Measurements from ENCODE around the gene MORC2. TPM values are rescaled to one million over a fixed set of nuclear protein-coding genes. Genes with fewer than 3 reads are reported as not detected.

Gene MORC2
- total RNA-seq, 4 donors from 2014 or later, result 20.2 to 31.2 (median 27.7) TPM

GRCh38 chr22:30930228-30930627 lies 38.3 kb downstream of the MORC2 start:
- TF ChIP-seq CTCF (IDR thresholded peaks at IDR 0.05 in 4 of 5, conservative IDR thresholded peaks at IDR 0.05 in 1 of 5), result no peak
- TF ChIP-seq POLR2A (IDR thresholded peaks at IDR 0.05), result no peak
- DNase-seq (no peak), ATAC-seq (no peak)
- Histone ChIP-seq H3K4me3 (no peak overlapping the region), H3K9me3 (no peaks in the 10 kb centered on the region), H3K27me3 (no peaks in the 10 kb centered on the region), H3K36me3 (peaks cover 3 to 96% of the 10 kb centered on the region in 2 donors), H3K27ac (no peak overlapping the region), H3K4me1 (no peaks in the 10 kb centered on the region)
- in situ Hi-C loops (cut with MboI; ENCODE audit: low sequenced_read_pairs in 4 of 4), result no loop called here
- intact Hi-C loops (cut with DNase I; ENCODE audit: low total_unique reads), result no loop called here

DNA sequence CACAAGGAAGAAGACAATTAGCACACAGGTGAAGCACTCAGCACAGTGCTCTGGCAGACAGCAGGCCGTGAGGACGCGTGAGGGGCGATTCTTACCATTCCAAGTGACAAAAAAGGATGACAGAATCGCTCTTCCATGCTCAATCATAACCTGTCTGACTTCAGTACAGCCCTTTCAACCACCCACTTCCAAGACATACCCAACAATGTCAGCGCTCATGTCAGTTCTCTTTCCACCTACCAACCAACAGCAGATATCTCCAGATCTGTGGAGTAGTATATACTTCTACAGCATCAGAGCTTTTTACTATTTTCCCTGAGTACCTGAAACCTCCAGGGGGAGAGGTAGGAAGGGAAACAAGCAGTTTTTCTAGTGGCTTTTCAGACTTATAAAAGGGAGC lies 40.2 kb downstream of the MORC2 start:
- Histone ChIP-seq H3K9me3 (no peaks in the 10 kb centered on the region), H3K4me1 (no peaks in the 10 kb centered on the region), H3K36me3 (peaks cover 0 to 81% of the 10 kb centered on the region in 2 donors), H3K4me3 (no peak overlapping the region), H3K27ac (no peak overlapping the region), H3K27me3 (no peaks in the 10 kb centered on the region)
- DNase-seq (no peak), ATAC-seq (no peak)
- in situ Hi-C loops (cut with MboI; ENCODE audit: low sequenced_read_pairs in 4 of 4), result loop anchor here in 2 of 4 donors (10.0 kb wide), 1 partner anchor 294 kb away; the partner anchor contains the start of gene SLC35E4 (in 2 of the 2)
- TF ChIP-seq POLR2A (IDR thresholded peaks at IDR 0.05), result no peak
- TF ChIP-seq CTCF (IDR thresholded peaks at IDR 0.05 in 4 of 5, conservative IDR thresholded peaks at IDR 0.05 in 1 of 5), result no peak
- intact Hi-C loops (cut with DNase I; ENCODE audit: low total_unique reads), result no loop called here

GRCh38 chr22:30927806-30928205 lies 40.8 kb downstream of the MORC2 start:
- TF ChIP-seq CTCF (IDR thresholded peaks at IDR 0.05 in 4 of 5, conservative IDR thresholded peaks at IDR 0.05 in 1 of 5) (no peak), POLR2A (IDR thresholded peaks at IDR 0.05) (no peak)
- no peak for ATAC-seq
- no peak for DNase-seq
- Histone ChIP-seq H3K36me3 (peaks cover 0 to 75% of the 10 kb centered on the region in 2 donors), H3K4me3 (no peak overlapping the region), H3K27ac (no peak overlapping the region), H3K4me1 (no peaks in the 10 kb centered on the region), H3K9me3 (no peaks in the 10 kb centered on the region), H3K27me3 (no peaks in the 10 kb centered on the region)
- intact Hi-C loops (cut with DNase I; ENCODE audit: low total_unique reads), result no loop called here
- in situ Hi-C loops (cut with MboI; ENCODE audit: low sequenced_read_pairs in 4 of 4), result loop anchor here in 2 of 4 donors (10.0 kb wide), 1 partner anchor 293 kb away; the partner anchor contains the start of gene SLC35E4 (in 2 of the 2)

DNA sequence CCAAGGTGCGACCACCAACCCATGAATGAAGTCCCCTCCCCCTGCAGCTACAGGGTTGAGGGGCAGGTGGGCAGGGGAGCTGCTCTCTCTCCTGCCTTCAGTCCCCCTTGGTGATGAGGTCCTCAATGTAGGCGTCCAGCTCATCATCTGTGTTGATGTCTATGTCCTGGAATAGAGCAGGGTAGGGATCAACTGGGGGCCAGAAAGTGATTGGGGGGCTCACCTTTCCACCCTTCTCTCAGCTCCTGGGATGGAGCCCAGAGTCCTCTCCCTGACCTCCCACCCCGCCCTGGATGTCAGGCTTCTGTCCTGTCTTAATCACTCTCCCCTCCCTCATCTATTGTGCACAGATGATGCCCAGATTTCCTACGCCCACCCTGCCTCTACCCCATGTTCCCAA lies 41.9 kb downstream of the MORC2 start:
- TF ChIP-seq CTCF (IDR thresholded peaks at IDR 0.05 in 4 of 5, conservative IDR thresholded peaks at IDR 0.05 in 1 of 5) (no peak), POLR2A (IDR thresholded peaks at IDR 0.05) (no peak)
- DNase-seq, result no peak
- ATAC-seq, result no peak
- H3K9me3 ChIP-seq, result no peaks in the 10 kb centered on the region
- H3K4me1 ChIP-seq, result peaks cover 0 to 6% of the 10 kb centered on the region in 2 donors
- in situ Hi-C loops (cut with MboI; ENCODE audit: low sequenced_read_pairs in 4 of 4), result loop anchor here in 2 of 4 donors (10.0 kb wide), 1 partner anchor 292 kb away; the partner anchor contains the start of gene SLC35E4 (in 2 of the 2)
- H3K27me3 ChIP-seq, result no peaks in the 10 kb centered on the region
- H3K36me3 ChIP-seq, result peaks cover 0 to 64% of the 10 kb centered on the region in 2 donors
- no peak overlapping the region for H3K27ac ChIP-seq
- no peak overlapping the region for H3K4me3 ChIP-seq
- intact Hi-C loops (cut with DNase I; ENCODE audit: low total_unique reads), result no loop called here

DNA sequence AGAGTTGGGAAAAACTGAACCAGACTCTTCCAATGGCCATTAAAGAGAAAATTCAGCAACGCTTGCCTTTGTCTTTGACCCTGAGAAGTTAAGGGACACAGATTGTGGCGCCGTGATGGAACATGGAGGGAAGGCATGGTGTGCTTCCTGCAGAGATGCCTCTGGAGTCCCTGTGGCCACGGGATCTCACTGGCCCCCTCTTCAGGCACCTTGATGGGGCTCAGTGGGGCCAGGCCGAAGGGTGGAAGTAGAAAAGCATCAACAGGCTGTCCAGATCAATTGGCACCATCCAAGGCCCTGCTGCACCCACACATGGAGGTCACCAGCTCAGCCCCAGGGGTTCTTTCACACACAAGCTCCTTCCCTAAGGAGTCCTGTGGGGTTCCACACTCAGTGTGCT lies 42.9 kb downstream of the MORC2 start:
- intact Hi-C loops (cut with DNase I; ENCODE audit: low total_unique reads), result no loop called here
- H3K36me3 ChIP-seq, result peaks cover 0 to 54% of the 10 kb centered on the region in 2 donors
- TF ChIP-seq CTCF (IDR thresholded peaks at IDR 0.05 in 4 of 5, conservative IDR thresholded peaks at IDR 0.05 in 1 of 5) (no peak), POLR2A (IDR thresholded peaks at IDR 0.05) (no peak)
- ATAC-seq, result no peak
- H3K4me1 ChIP-seq, result peaks cover 0 to 13% of the 10 kb centered on the region in 2 donors
- no peaks in the 10 kb centered on the region for H3K27me3 ChIP-seq
- no peak overlapping the region for H3K4me3 ChIP-seq
- H3K9me3 ChIP-seq, result no peaks in the 10 kb centered on the region
- H3K27ac ChIP-seq, result no peak overlapping the region
- in situ Hi-C loops (cut with MboI; ENCODE audit: low sequenced_read_pairs in 4 of 4), result loop anchor here in 2 of 4 donors (10.0 kb wide), 1 partner anchor 291 kb away; the partner anchor contains the start of gene SLC35E4 (in 2 of the 2)
- DNase-seq, result no peak

All from gastrocnemius medialis (tissue), 4 donors.